Retinal pigment epithelial cell (primary cell): Measurements from ENCODE around the gene MYRIP.

Experiments
- DNase-seq: peaks from one replicate; pipeline ENCODE4 v3.0.0-alpha.2; 2010; ENCODE audit warnings: low read depth
- H3K4me3 ChIP-seq: 2 replicates; pipeline ENCODE4 v1.5.1; 2011; ENCODE audit warnings: mild to moderate bottlenecking, low read length, control low read depth, moderate library complexity
- CTCF ChIP-seq: conservative IDR thresholded peaks from 2 replicates; pipeline ENCODE4 v1.5.1; 2011; ENCODE audit warnings: low read depth, low read length, control low read depth, inconsistent platforms

MYRIP gene

GRCh38 chr3:39980058-39980457 lies 170.6 kb downstream of the MYRIP start:
- no peak for DNase-seq
- no peak for TF ChIP-seq CTCF
- no peak overlapping the region for H3K4me3 ChIP-seq

- H3K4me3 ChIP-seq = no peak overlapping the region
- DNase-seq = no peak
- TF ChIP-seq CTCF = no peak
Measured at GRCh38 chr3:39980781-39981180, 171.4 kb downstream of the MYRIP start.

GRCh38 chr3:39981547-39982184 lies 172.3 kb downstream of the MYRIP start:
- DNase-seq = no peak
- no peak overlapping the region for H3K4me3 ChIP-seq
- TF ChIP-seq CTCF = no peak

- no peak overlapping the region for H3K4me3 ChIP-seq
- DNase-seq = no peak
- TF ChIP-seq CTCF = no peak
Measured at GRCh38 chr3:39982665-39983357, 173.4 kb downstream of the MYRIP start.

- DNase-seq = no peak
- TF ChIP-seq CTCF = no peak
- H3K4me3 ChIP-seq = no peak overlapping the region
Measured at GRCh38 chr3:39989746-39990145, 180.3 kb downstream of the MYRIP start.

- peak; percentile 12 for DNase-seq
- peak; percentile 56 for TF ChIP-seq CTCF
- H3K4me3 ChIP-seq = no peak overlapping the region
Measured at GRCh38 chr3:39990532-39990931, 181.1 kb downstream of the MYRIP start.

- DNase-seq = no peak
- TF ChIP-seq CTCF = no peak
- H3K4me3 ChIP-seq = no peak overlapping the region
Measured at GRCh38 chr3:40008796-40009195, 199.4 kb downstream of the MYRIP start.
